ENCODE measurements around the gene MOCS3. TPM values are rescaled to one million over a fixed set of nuclear protein-coding genes. Genes with fewer than 3 reads are reported as not detected.

Gene MOCS3
- total RNA-seq, 1 experiment from 2014 or later: 6.4 TPM

GRCh38 chr20:50980071-50980681, 21.6 kb downstream of the MOCS3 start:
- BruUV-seq (replicated peaks): no TSS peak
- DNase-seq (ENCODE audit: low read depth, low spot score) (no peak), ATAC-seq (no peak)
- Histone ChIP-seq H3K27ac (ENCODE audit: low read depth, low read length) (no peak overlapping the region), H3K4me1 (ENCODE audit: control insufficient read depth in 1 of 2, insufficient read depth in 2 of 2, low read length in 2 of 2) (peaks cover 0 to 14% of the 10 kb centered on the region in 2 experiments; a peak in 2 of 4 replicates), H3K79me2 (ENCODE audit: insufficient read depth, low read length) (no peaks in the 10 kb centered on the region), H3K9ac (ENCODE audit: low read length) (no peak overlapping the region), H3K27me3 (ENCODE audit: insufficient read depth, low read length) (no peaks in the 10 kb centered on the region), H3K4me2 (ENCODE audit: low read length) (no peak overlapping the region), H4K20me1 (ENCODE audit: insufficient read depth) (no peaks in the 10 kb centered on the region), H3K9me2 (ENCODE audit: insufficient read depth) (no peaks in the 10 kb centered on the region), H3K36me3 (ENCODE audit: control insufficient read depth in 1 of 2, insufficient read depth in 2 of 2, low read length in 2 of 2) (no peaks in the 10 kb centered on the region), H3K9me3 (ENCODE audit: control insufficient read depth in 1 of 2, insufficient read depth in 1 of 2, low read depth in 1 of 2, low read length in 2 of 2) (no peaks in the 10 kb centered on the region), H3K4me3 (replicated peaks in 1 of 2; ENCODE audit: low read depth in 1 of 2, low read length in 2 of 2) (no peak overlapping the region), H2AFZ (ENCODE audit: low read depth, low read length, poor library complexity, severe bottlenecking) (no peak overlapping the region)
- POLR2A ChIA-PET: interaction anchor here (0.6 kb wide), 1 partner anchor 42 kb away, joined by 4 read pairs; no protein-coding TSS in a partner anchor
- CTCF ChIA-PET: interaction anchor here (0.7 to 2.6 kb wide), 3 partner anchors 8 to 327 kb away, joined by 4 to 12 read pairs (median 11); partner anchors contain the start of gene BCAS4
- intact Hi-C loops (cut with micrococcal nuclease): loop anchor here (10.0 kb wide), 1 partner anchor 615 kb away; no protein-coding TSS in a partner anchor
- RAD21 ChIA-PET (ENCODE audit: low non-redundant PET in 1 of 2, low total read pairs in 2 of 2, uncharacterized antibody in 2 of 2, unreplicated experiment in 2 of 2): no interaction called here
- TF ChIP-seq CBX3 (IDR thresholded peaks at IDR 0.05; ENCODE audit: low read depth) (no peak), YY1 (IDR thresholded peaks at IDR 0.05; ENCODE audit: extremely low read depth, insufficient replicate concordance, low read depth, low read length) (no peak), SP1 (IDR thresholded peaks at IDR 0.05; ENCODE audit: low read depth) (peak; percentile 67), EZH2phosphoT487 (IDR thresholded peaks at IDR 0.05; ENCODE audit: borderline replicate concordance) (no peak), TCF7L2 (IDR thresholded peaks at IDR 0.05; ENCODE audit: borderline replicate concordance, extremely low read depth, insufficient read depth, insufficient read length) (no peak), CTCF (IDR thresholded peaks at IDR 0.05 in 2 of 3, conservative IDR thresholded peaks at IDR 0.05 in 1 of 3; ENCODE audit: borderline replicate concordance in 1 of 3, insufficient read depth in 1 of 3, low read depth in 2 of 3, low read length in 2 of 3) (no peak), POLR2A (IDR thresholded peaks at IDR 0.05; ENCODE audit: borderline replicate concordance, extremely low read depth, insufficient read depth, insufficient read length) (no peak), ZBTB33 (IDR thresholded peaks at IDR 0.05; ENCODE audit: extremely low read depth, insufficient replicate concordance, low read length) (no peak), ELF1 (IDR thresholded peaks at IDR 0.05; ENCODE audit: borderline replicate concordance, low read depth) (no peak), ATF3 (IDR thresholded peaks at IDR 0.05) (no peak), ZFX (IDR thresholded peaks at IDR 0.05) (no peak), ZNF274 (IDR thresholded peaks at IDR 0.05; ENCODE audit: low read depth, low read length) (no peak), POLR2AphosphoS5 (IDR thresholded peaks at IDR 0.05; ENCODE audit: low read depth, low read length) (no peak), FOSL1 (IDR thresholded peaks at IDR 0.05; ENCODE audit: low read depth) (peak; percentile 65), REST (IDR thresholded peaks at IDR 0.05; ENCODE audit: low read depth) (no peak), EGR1 (IDR thresholded peaks at IDR 0.05; ENCODE audit: low read depth) (no peak), SRF (IDR thresholded peaks at IDR 0.05; ENCODE audit: low read depth) (no peak), MAX (IDR thresholded peaks at IDR 0.05) (0 out of 2 replicates have a peak, but pooled peaks have one; percentile 25), CEBPB (IDR thresholded peaks at IDR 0.05; ENCODE audit: low read depth) (peak; percentile 90), JUND (IDR thresholded peaks at IDR 0.05) (no peak; the same call in 1 of the 2 replicates)
